Neuronal stem cell (in vitro differentiated cells): ENCODE measurements around the gene WFIKKN1.
"Not testable (repeated sequence)": the region's sequence is repeated elsewhere in the genome, so short reads cannot be mapped to it uniquely, and the experiment has no call there.

ENCODE experiments used
- DNase-seq: peaks from one replicate; pipeline ENCODE4 v3.0.0-alpha.2; 2013; ENCODE audit warnings: low spot score
- H2AFZ ChIP-seq: one replicate; pipeline ENCODE4 v1.6.1; 2013; ENCODE audit warnings: mild to moderate bottlenecking, low read length, inconsistent platforms
- H2AK5ac ChIP-seq: 2 replicates; pipeline ENCODE4 v1.6.1; 2013; ENCODE audit warnings: low read depth, mild to moderate bottlenecking, inconsistent platforms, low read length, moderate library complexity, mixed read lengths
- H2BK120ac ChIP-seq: 2 replicates; pipeline ENCODE4 v1.6.1; 2013; ENCODE audit warnings: low read depth, mild to moderate bottlenecking, inconsistent platforms, low read length, moderate library complexity, mixed read lengths
- H2BK12ac ChIP-seq: one replicate; pipeline ENCODE4 v1.6.1; 2013; ENCODE audit warnings: low read length, inconsistent platforms
- H2BK15ac ChIP-seq: 2 replicates; pipeline ENCODE4 v1.6.1; 2013; ENCODE audit warnings: mild to moderate bottlenecking, low read length, inconsistent platforms, mixed read lengths
- H2BK5ac ChIP-seq: one replicate; pipeline ENCODE4 v1.6.1; 2013; ENCODE audit warnings: inconsistent platforms, mild to moderate bottlenecking, low read length, moderate library complexity
- H3K14ac ChIP-seq: one replicate; pipeline ENCODE4 v1.6.1; 2013; ENCODE audit warnings: low read length, inconsistent platforms
- H3K18ac ChIP-seq: 2 replicates; pipeline ENCODE4 v1.6.1; 2013; ENCODE audit warnings: low read length, inconsistent platforms
- H3K23ac ChIP-seq: 2 replicates; pipeline ENCODE4 v1.6.1; 2013; ENCODE audit warnings: low read depth, mild to moderate bottlenecking, mixed read lengths, low read length, inconsistent platforms; ENCODE audit not compliant: poor library complexity
- H3K27ac ChIP-seq: replicated peaks from 3 replicates; pipeline ENCODE4 v1.5.1; 2013; ENCODE audit warnings: low read length, inconsistent platforms
- H3K27me3 ChIP-seq, 3 experiments: 2 replicates each; pipeline ENCODE4 v1.6.1; 2013; ENCODE audit warnings: low read length in 3 of 3, mild to moderate bottlenecking in 2 of 3, inconsistent platforms in 1 of 3, low read depth in 1 of 3, mixed read lengths in 1 of 3, moderate library complexity in 1 of 3; ENCODE audit not compliant: control insufficient read depth in 3 of 3, insufficient read depth in 3 of 3
- H3K36me3 ChIP-seq, 2 donors: replicated peaks in 1 of 2; 2 replicates each; pipeline ENCODE4 v1.6.1; 2013; ENCODE audit warnings: low read length in 2 of 2; ENCODE audit not compliant: control insufficient read depth in 2 of 2, insufficient read depth in 2 of 2
- H3K4ac ChIP-seq: 2 replicates; pipeline ENCODE4 v1.6.1; 2013; ENCODE audit warnings: inconsistent platforms, mild to moderate bottlenecking, low read length, moderate library complexity
- H3K4me1 ChIP-seq, 2 donors: 1 replicate in 1 of 2; 2 replicates in 1 of 2; pipeline ENCODE4 v1.6.1; 2013; ENCODE audit warnings: low read length in 2 of 2, low read depth in 1 of 2; ENCODE audit not compliant: control insufficient read depth in 2 of 2, insufficient read depth in 1 of 2
- H3K4me2 ChIP-seq: one replicate; pipeline ENCODE4 v1.6.1; 2013; ENCODE audit warnings: mild to moderate bottlenecking, low read length, inconsistent platforms; ENCODE audit not compliant: insufficient read depth, poor library complexity, severe bottlenecking
- H3K4me3 ChIP-seq, 2 donors: 2 replicates each; pipeline ENCODE4 v1.5.1; 2013; ENCODE audit warnings: low read length in 2 of 2, mild to moderate bottlenecking in 2 of 2, inconsistent platforms in 1 of 2, moderate library complexity in 1 of 2
- H3K79me1 ChIP-seq: one replicate; pipeline ENCODE4 v1.6.1; 2013; ENCODE audit warnings: low read depth, mild to moderate bottlenecking, inconsistent platforms, low read length, moderate library complexity
- H3K9ac ChIP-seq: one replicate; pipeline ENCODE4 v1.6.1; 2013; ENCODE audit warnings: mild to moderate bottlenecking, low read depth, low read length, inconsistent platforms; ENCODE audit not compliant: poor library complexity
- H3K9me3 ChIP-seq, 2 donors: replicated peaks in 1 of 2; 2 replicates each; pipeline versions ENCODE3 to v1.6.1; 2013; ENCODE audit warnings: low read length in 2 of 2, mild to moderate bottlenecking in 2 of 2, inconsistent platforms in 1 of 2, low read depth in 1 of 2, mixed read lengths in 1 of 2, moderate library complexity in 1 of 2; ENCODE audit not compliant: control insufficient read depth in 2 of 2, insufficient read depth in 1 of 2
- H4K8ac ChIP-seq: one replicate; pipeline ENCODE4 v1.6.1; 2013; ENCODE audit warnings: low read depth, mild to moderate bottlenecking, inconsistent platforms, low read length, moderate library complexity
- H4K91ac ChIP-seq: one replicate; pipeline ENCODE4 v1.6.1; 2013; ENCODE audit warnings: low read length, low read depth, mild to moderate bottlenecking, inconsistent platforms; ENCODE audit not compliant: poor library complexity
- WGBS, 2 donors: extraction: QIAGEN DNeasy Blood & Tissue Kit; methylation state at CpG; one replicate each; pipeline ENCODE4 v1.1.7; 2013; ENCODE audit warnings: missing lambda C conversion rate in 2 of 2, mixed read lengths in 1 of 2; ENCODE audit not compliant: insufficient read length in 2 of 2, insufficient replicate concordance in 1 of 2; ENCODE audit errors: extremely low coverage in 2 of 2; 5-methylcytosine and 5-hydroxymethylcytosine counted together

Gene WFIKKN1

DNA sequence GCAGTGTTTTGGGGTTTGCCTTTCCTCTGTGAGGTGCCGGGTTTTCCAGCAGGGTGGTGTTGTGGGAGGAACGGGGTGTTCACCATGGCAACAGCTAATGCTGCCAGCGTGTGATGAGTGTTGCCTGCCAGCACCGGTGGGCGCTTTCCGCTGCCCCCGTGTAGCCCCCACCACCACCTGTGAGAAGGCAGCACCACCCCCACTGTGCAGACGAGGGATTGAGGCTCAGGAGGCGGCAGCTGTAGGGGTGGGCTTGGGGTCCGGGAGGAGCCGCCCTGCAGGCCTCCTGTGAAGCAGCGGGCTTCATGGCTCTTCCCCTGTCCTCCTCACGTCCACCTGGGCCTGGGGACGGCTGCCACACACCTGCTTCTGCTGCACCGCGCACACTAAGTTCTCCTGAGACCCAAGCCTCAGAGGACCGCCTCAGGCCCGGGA lies 35.7 kb upstream of the WFIKKN1 start:
- H2AK5ac ChIP-seq = no peak overlapping the region
- peaks cover 3 to 4% of the 10 kb centered on the region in 2 donors for H3K9me3 ChIP-seq
- peaks cover 6 to 9% of the 10 kb centered on the region in 2 donors for H3K4me1 ChIP-seq
- no peak overlapping the region for H4K8ac ChIP-seq
- peaks cover 31% of the 10 kb centered on the region for H3K79me1 ChIP-seq
- no peak overlapping the region for H2BK5ac ChIP-seq
- H3K27me3 ChIP-seq = peaks cover 0 to 2% (median 0%) of the 10 kb centered on the region in 3 experiments
- H3K27ac ChIP-seq = no peak overlapping the region
- no peak overlapping the region for H3K18ac ChIP-seq
- no peak overlapping the region for H4K91ac ChIP-seq
- H3K36me3 ChIP-seq = peaks cover 7 to 58% of the 10 kb centered on the region in 2 donors
- no peak overlapping the region for H2BK15ac ChIP-seq
- WGBS, 2 donors = no CpG with 5 or more reads among the region's 18 CpGs
- no peak overlapping the region for H2AFZ ChIP-seq
- H3K4ac ChIP-seq = no peak overlapping the region
- no peak overlapping the region for H3K9ac ChIP-seq
- no peak overlapping the region for H3K4me2 ChIP-seq
- no peak overlapping the region for H3K4me3 ChIP-seq
- no peak overlapping the region for H3K14ac ChIP-seq
- no peak for DNase-seq
- H3K23ac ChIP-seq = no peak overlapping the region
- H2BK120ac ChIP-seq = no peak overlapping the region
- H2BK12ac ChIP-seq = no peak overlapping the region

DNA sequence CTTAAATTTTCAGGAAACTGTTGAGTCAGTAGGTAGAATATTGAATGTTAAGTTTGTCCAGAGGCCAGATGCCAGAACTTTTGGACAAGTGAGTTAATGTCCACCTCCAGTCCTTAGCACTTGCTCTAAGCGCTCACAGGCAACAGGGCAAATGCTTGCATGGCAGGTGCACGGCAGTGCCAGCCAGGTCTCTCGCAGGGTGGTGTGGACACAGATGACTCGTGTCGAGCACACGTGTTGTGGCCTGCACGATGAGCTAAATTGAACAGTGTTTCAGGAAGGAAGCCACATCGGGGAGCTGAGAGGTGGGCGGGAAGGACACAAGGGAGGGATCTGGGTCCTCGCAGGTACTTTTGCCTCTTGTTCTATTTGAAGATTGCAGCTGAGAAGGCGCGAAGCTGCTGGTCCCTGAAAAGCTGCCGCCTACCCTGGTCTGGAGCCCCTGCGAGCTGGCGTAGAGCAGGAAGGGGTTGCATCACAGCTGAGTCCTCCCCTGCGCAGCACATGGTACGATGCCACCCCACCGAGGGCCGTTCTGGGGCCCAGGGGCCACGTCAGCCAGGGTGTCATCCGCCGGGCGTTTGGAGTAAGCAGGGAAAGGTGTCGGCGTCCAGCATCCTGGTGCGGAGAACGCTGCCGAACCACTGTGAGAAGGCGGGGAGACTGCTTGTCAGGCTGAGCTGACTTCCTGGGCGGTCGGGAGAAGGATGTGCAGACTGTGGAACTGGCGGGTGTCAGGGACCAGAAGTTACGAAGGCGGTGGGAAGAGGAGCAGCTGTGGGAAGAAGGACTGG lies 34.6 kb upstream of the WFIKKN1 start:
- no peak overlapping the region for H2BK5ac ChIP-seq

DNA sequence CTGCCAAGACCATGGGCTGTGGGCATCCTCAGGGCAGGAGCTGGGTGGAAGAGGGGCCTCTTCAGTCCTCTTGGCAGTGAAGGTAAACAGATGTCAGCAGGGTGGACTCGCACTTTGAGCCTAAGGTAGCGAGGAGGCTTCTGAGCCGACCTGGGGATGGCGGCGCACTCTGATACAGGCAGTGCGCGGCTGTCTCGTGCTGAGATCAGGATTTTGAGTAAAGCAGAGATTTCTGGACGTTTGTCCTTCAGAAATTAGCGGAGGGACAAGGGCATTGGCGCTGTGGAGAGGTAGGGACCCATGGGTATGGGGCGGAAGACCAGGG lies 34.1 kb upstream of the WFIKKN1 start:
- Histone ChIP-seq H2BK5ac (no peak overlapping the region), H2AK5ac (no peak overlapping the region), H4K8ac (no peak overlapping the region), H2BK15ac (no peak overlapping the region), H3K9ac (no peak overlapping the region), H3K4ac (no peak overlapping the region), H4K91ac (no peak overlapping the region), H3K9me3 (peaks cover 3 to 4% of the 10 kb centered on the region in 2 donors), H3K18ac (no peak overlapping the region), H3K79me1 (peaks cover 22% of the 10 kb centered on the region), H3K4me2 (no peak overlapping the region), H3K27ac (no peak overlapping the region), H3K36me3 (peaks cover 7 to 64% of the 10 kb centered on the region in 2 donors), H3K4me3 (no peak overlapping the region), H3K14ac (no peak overlapping the region), H3K27me3 (no peaks in the 10 kb centered on the region), H3K4me1 (no peaks in the 10 kb centered on the region), H2AFZ (no peak overlapping the region), H3K23ac (no peak overlapping the region), H2BK12ac (no peak overlapping the region), H2BK120ac (no peak overlapping the region)
- no peak for DNase-seq
- WGBS, 2 donors = no CpG with 5 or more reads among the region's 12 CpGs

More for the DNA sequence above, 34.6 kb upstream of the WFIKKN1 start:
- Histone ChIP-seq H2AK5ac (no peak overlapping the region), H2BK12ac (no peak overlapping the region), H3K23ac (no peak overlapping the region), H3K9ac (no peak overlapping the region), H3K14ac (no peak overlapping the region), H3K36me3 (peaks cover 7 to 59% of the 10 kb centered on the region in 2 donors), H3K27ac (no peak overlapping the region), H3K4me1 (peaks cover 0 to 2% of the 10 kb centered on the region in 2 donors), H3K4ac (no peak overlapping the region), H3K4me3 (no peak overlapping the region), H3K9me3 (peaks cover 3 to 4% of the 10 kb centered on the region in 2 donors), H3K79me1 (peaks cover 22% of the 10 kb centered on the region), H3K4me2 (no peak overlapping the region), H2AFZ (no peak overlapping the region), H4K8ac (no peak overlapping the region), H2BK120ac (no peak overlapping the region), H3K27me3 (peaks cover 0 to under 1% (median 0%) of the 10 kb centered on the region in 3 experiments), H3K18ac (no peak overlapping the region), H4K91ac (no peak overlapping the region), H2BK15ac (no peak overlapping the region)
- no CpG with 5 or more reads among the region's 34 CpGs for WGBS, 2 donors
- no peak for DNase-seq

DNA sequence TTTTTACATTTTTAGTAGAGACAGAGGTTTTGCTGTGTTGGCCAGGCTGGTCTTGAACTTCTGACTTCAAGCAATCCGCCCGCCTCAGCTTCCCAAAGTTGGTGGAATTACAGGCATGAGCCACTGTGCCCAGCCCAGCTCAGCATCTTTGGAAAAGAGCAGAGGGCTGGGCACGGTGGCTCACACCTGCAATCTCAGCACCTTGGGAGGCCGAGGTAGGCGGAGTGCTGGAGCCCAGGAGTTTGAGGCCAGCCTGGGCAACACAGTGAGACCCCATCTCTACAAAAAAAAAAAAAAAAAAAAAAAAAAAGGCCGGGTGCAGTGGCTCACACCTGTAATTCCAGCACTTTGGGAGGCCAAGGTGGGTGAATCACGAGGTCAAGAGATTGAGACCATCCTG lies 33.1 kb upstream of the WFIKKN1 start:
- H3K18ac ChIP-seq, H3K27ac ChIP-seq, H3K9ac ChIP-seq, H3K14ac ChIP-seq, H3K4ac ChIP-seq, H2BK5ac ChIP-seq, H3K9me3 ChIP-seq, H3K4me1 ChIP-seq, DNase-seq, H3K27me3 ChIP-seq, H3K4me2 ChIP-seq, H2BK120ac ChIP-seq, H2BK12ac ChIP-seq, H2BK15ac ChIP-seq, H3K4me3 ChIP-seq, H4K91ac ChIP-seq, H4K8ac ChIP-seq, H2AFZ ChIP-seq, H3K23ac ChIP-seq, H2AK5ac ChIP-seq: not testable (repeated sequence)
- H3K79me1 ChIP-seq = peaks cover 14% of the 10 kb centered on the region
- peaks cover 7 to 60% of the 10 kb centered on the region in 2 donors for H3K36me3 ChIP-seq
- WGBS, 2 donors = no CpG with 5 or more reads among the region's 7 CpGs
